Esophagus muscularis mucosa (tissue), 4 donors: Measurements from ENCODE around the gene MVB12B. TPM values are rescaled to one million over a fixed set of nuclear protein-coding genes. Genes with fewer than 3 reads are reported as not detected.

Source experiments
- DNase-seq: peaks from one replicate; pipeline ENCODE4 v3.0.0-alpha.2; 2017; ENCODE audit errors: extremely low spot score
- H3K27ac ChIP-seq, 4 donors: fragments of 200-600 bp; sonication (generic); replicated peaks in 1 of 4; 1 replicate in 3 of 4; 2 replicates in 1 of 4; pipeline ENCODE4 v1.5.1; 2016 to 2019; ENCODE audit warnings: mild to moderate bottlenecking in 1 of 4
- H3K27me3 ChIP-seq, 4 donors: fragments of 200-600 bp; sonication (generic); one replicate each; pipeline versions ENCODE4 v1.5.1 to v1.6.0; 2016 to 2019
- H3K36me3 ChIP-seq, 4 donors: fragments of 200-600 bp; sonication (generic); one replicate each; pipeline ENCODE4 v1.5.1; 2016 to 2019
- H3K4me1 ChIP-seq, 4 donors: fragments of 200-600 bp; sonication (generic); one replicate each; pipeline ENCODE4 v1.5.1; 2016 to 2019
- H3K4me3 ChIP-seq, 4 donors: fragments of 200-600 bp; sonication (generic); 1 replicate in 2 of 4; 2 replicates in 2 of 4; pipeline ENCODE4 v1.5.1; 2016 to 2019; ENCODE audit warnings: mild to moderate bottlenecking in 4 of 4, moderate library complexity in 1 of 4
- H3K9me3 ChIP-seq, 4 donors: fragments of 200-600 bp; sonication (generic); 1 replicate in 3 of 4; 2 replicates in 1 of 4; pipeline ENCODE4 v1.5.1; 2016 to 2019
- CTCF ChIP-seq, 3 experiments: fragments of 200-600 bp in 2 of 3; fragments of 450-650 bp in 1 of 3; sonication (generic) in 2 of 3; IDR thresholded peaks; one replicate each; pipeline ENCODE4 v1.5.1; 2017 to 2019; ENCODE audit warnings: antibody characterized with exemption in 3 of 3, mild to moderate bottlenecking in 2 of 3, moderate library complexity in 1 of 3
- EP300 ChIP-seq: sonication (generic); formaldehyde crosslinking; IDR thresholded peaks from one replicate; pipeline ENCODE4 v1.6.1; 2017; ENCODE audit warnings: antibody characterized with exemption
- POLR2A ChIP-seq: fragments of 450-650 bp; IDR thresholded peaks from one replicate; pipeline ENCODE4 v1.6.1; 2017; ENCODE audit warnings: antibody characterized with exemption, moderate library complexity, mild to moderate bottlenecking, low read depth
- POLR2AphosphoS5 ChIP-seq, 2 donors: sonication (generic); formaldehyde crosslinking; IDR thresholded peaks; one replicate each; pipeline ENCODE4 v1.6.1; 2017; ENCODE audit warnings: antibody characterized with exemption in 2 of 2
- WGBS: methylation state at CpG from one replicate; pipeline ENCODE4 v1.1.5; 2018; 5-methylcytosine and 5-hydroxymethylcytosine counted together
- intact Hi-C: fragments of 100-400 bp; cut with DNase I; formaldehyde crosslinking; loops from one replicate; pipeline ENCODE4 v1.15.1; 2023
- total RNA-seq, 4 donors: library from RNA; depleted of rRNA; stranded (reverse); fragments of >200 nt; gene quantifications; one replicate each; pipeline versions ENCODE4 v1.1.0 to v1.2.1, GENCODE V29; 2016

The MVB12B gene
- total RNA-seq, 4 donors from 2014 or later: 14.1 to 25.0 (median 18.4) TPM

DNA sequence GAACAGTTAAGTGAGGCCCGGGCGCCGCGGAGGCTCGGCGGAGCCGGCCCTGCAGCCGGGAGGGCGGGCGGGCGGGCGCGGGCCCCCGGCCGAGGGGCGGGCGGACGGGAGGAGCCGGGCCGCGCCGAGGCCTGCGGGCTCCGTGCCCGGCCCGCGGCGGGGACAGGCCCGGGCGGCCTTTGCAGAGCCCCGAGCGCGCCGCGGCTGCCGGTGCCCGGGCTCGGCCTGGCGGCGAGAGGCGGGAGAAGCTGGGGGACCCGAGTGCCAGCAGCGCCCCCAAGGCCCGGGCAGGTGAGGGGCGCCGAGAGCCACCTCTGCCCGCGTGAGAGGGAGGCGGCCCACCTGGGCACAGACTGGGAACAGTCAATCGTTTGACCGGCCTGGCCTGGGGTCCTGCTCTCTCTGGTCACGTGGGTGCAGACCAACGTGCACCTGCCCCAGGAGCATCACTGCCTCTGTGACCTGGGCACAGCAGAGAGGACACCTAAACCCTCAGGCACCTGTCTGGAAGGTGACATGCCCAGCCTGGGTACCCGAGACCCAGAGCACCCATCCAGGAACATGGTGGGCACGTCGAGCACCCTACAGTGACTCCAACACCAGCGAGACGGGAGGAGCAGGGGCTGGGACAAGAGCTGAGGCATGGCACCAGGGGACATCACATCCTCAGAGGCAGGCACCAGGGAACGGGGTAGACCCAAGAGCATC, 531 bp downstream of the MVB12B start:
- intact Hi-C loops: no loop called here
- TF ChIP-seq CTCF (IDR thresholded peaks at IDR 0.05) (no peak), POLR2AphosphoS5 (IDR thresholded peaks at IDR 0.05) (no peak), EP300 (no peak), POLR2A (no peak)
- Histone ChIP-seq H3K27me3 (no peaks in the 10 kb centered on the region), H3K4me1 (peaks cover 12 to 53% (median 45%) of the 10 kb centered on the region in 4 donors), H3K9me3 (peaks cover 0 to 15% (median 3%) of the 10 kb centered on the region in 4 donors), H3K27ac (peak overlapping the region; percentile 86 to 91 (median 90)), H3K36me3 (no peaks in the 10 kb centered on the region), H3K4me3 (peak overlapping the region; percentile 70 to 76 (median 72))
- WGBS: 5% methylated on average over 16 of the region's 59 CpGs
- DNase-seq: no peak

GRCh38 chr9:126327714-126328185, 1.1 kb downstream of the MVB12B start:
- Histone ChIP-seq H3K27ac (peak overlapping the region; percentile 86 to 91 (median 90)), H3K36me3 (no peaks in the 10 kb centered on the region), H3K4me3 (peak overlapping the region; percentile 70 to 76 (median 72)), H3K4me1 (peaks cover 12 to 59% (median 50%) of the 10 kb centered on the region in 4 donors), H3K9me3 (peaks cover 0 to 15% (median 3%) of the 10 kb centered on the region in 4 donors), H3K27me3 (no peaks in the 10 kb centered on the region)
- intact Hi-C loops: no loop called here
- no peak for DNase-seq
- WGBS: 35% methylated on average over 5 of the region's 5 CpGs
- TF ChIP-seq POLR2A (no peak), EP300 (no peak), CTCF (IDR thresholded peaks at IDR 0.05) (no peak), POLR2AphosphoS5 (IDR thresholded peaks at IDR 0.05) (no peak)

GRCh38 chr9:126328407-126328806, 1.8 kb downstream of the MVB12B start:
- intact Hi-C loops: no loop called here
- peak overlapping the region in 2 of 4 donors; percentile 70 to 71 for H3K4me3 ChIP-seq
- TF ChIP-seq CTCF (IDR thresholded peaks at IDR 0.05) (no peak), POLR2A (no peak), POLR2AphosphoS5 (IDR thresholded peaks at IDR 0.05) (no peak), EP300 (no peak)
- 94% methylated on average over 3 of the region's 3 CpGs for WGBS
- H3K36me3 ChIP-seq: no peaks in the 10 kb centered on the region
- H3K27ac ChIP-seq: peak overlapping the region in 3 of 4 donors; percentile 86 to 91 (median 90)
- H3K27me3 ChIP-seq: no peaks in the 10 kb centered on the region
- H3K9me3 ChIP-seq: peaks cover 0 to 15% (median 3%) of the 10 kb centered on the region in 4 donors
- no peak for DNase-seq
- peaks cover 14 to 65% (median 54%) of the 10 kb centered on the region in 4 donors for H3K4me1 ChIP-seq

DNA sequence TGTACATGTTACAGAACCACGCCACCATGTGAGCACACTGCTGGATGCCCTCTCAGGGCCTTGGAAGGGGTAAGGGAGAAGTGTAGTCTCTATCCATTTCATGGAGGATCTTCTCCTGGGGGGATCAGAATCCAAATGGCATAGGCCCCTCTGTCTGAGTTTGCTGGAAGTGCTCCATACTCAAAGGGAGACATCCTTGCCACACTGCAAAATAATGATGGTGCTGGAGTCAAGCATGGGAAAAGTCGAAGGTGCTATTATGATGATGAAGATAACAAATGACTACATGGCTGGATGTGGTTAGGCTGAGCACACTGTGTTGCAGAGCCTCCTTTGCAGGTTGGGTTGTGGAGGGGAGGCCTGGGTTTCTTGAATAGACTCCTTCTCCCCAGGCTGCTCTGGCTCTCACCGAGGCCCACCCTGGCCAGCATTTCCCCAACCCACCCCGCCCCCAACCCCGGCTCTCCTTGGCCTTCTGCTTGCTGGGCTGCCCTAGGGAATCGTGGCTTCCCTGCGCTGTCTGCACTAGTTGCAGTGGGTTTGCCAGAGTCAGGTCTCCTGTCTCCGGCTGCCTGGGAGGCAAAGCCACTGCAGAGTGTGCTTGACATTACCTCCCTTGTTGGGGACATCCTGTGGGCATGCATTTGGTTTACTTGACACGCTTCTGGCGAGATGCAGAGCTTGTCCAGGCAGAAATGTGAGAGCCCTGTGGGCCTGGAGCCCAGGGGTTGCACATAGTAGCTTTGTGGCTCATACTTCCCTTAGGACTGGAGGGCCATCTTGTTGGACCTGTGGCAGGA, 3.0 kb downstream of the MVB12B start:
- H3K9me3 ChIP-seq: peaks cover 0 to 4% (median 0%) of the 10 kb centered on the region in 4 donors
- intact Hi-C loops: no loop called here
- TF ChIP-seq POLR2AphosphoS5 (IDR thresholded peaks at IDR 0.05): no peak
- no peak for TF ChIP-seq POLR2A
- TF ChIP-seq EP300: no peak
- no peak for TF ChIP-seq CTCF (IDR thresholded peaks at IDR 0.05)
- H3K27ac ChIP-seq: no peak overlapping the region
- no peaks in the 10 kb centered on the region for H3K27me3 ChIP-seq
- H3K36me3 ChIP-seq: no peaks in the 10 kb centered on the region
- H3K4me1 ChIP-seq: peaks cover 26 to 78% (median 66%) of the 10 kb centered on the region in 4 donors
- WGBS: 81% methylated on average over 4 of the region's 10 CpGs
- no peak overlapping the region for H3K4me3 ChIP-seq
- DNase-seq: no peak
